Nephron (organoid): ENCODE data around the gene CFAP46.

Experiments
- H3K27ac Mint-ChIP-seq, 3 experiments: 2 replicates each; pipeline ENCODE4 v1.8.0; 2020; ENCODE audit warnings: mixed read lengths in 3 of 3, mild to moderate bottlenecking in 2 of 3, moderate library complexity in 1 of 3
- H3K27me3 Mint-ChIP-seq: 2 replicates; pipeline ENCODE4 v1.8.0; 2021; ENCODE audit warnings: low read depth, mild to moderate bottlenecking, moderate library complexity, mixed read lengths
- H3K36me3 Mint-ChIP-seq: 2 replicates; pipeline ENCODE4 v1.8.0; 2020; ENCODE audit warnings: low read depth, mixed read lengths
- H3K4me1 Mint-ChIP-seq: 2 replicates; pipeline ENCODE4 v1.8.0; 2020; ENCODE audit warnings: mixed read lengths
- H3K4me3 Mint-ChIP-seq, 3 experiments: 2 replicates each; pipeline ENCODE4 v1.8.0; 2020; ENCODE audit warnings: mild to moderate bottlenecking in 3 of 3, mixed read lengths in 3 of 3, moderate library complexity in 2 of 3
- H3K9me3 Mint-ChIP-seq: 2 replicates; pipeline ENCODE4 v1.8.0; 2020; ENCODE audit warnings: mixed read lengths
- TF ChIP-seq, protein P1 (sequence below), 3 experiments: fragments of 200-600 bp; sonication (generic); IDR thresholded peaks; one replicate each; pipeline ENCODE4 v1.5.0; 2021; ENCODE audit warnings: antibody characterized with exemption in 3 of 3; ENCODE audit not compliant: unreplicated experiment in 3 of 3

Gene CFAP46

GRCh38 chr10:132972986-132973902, 30.9 kb upstream of the CFAP46 start:
- Mint-ChIP-seq H3K4me1 (peaks cover 13% of the 10 kb centered on the region), H3K27ac (no peak overlapping the region), H3K4me3 (no peak overlapping the region), H3K36me3 (no peaks in the 10 kb centered on the region), H3K9me3 (peaks cover 3% of the 10 kb centered on the region), H3K27me3 (peaks cover 41% of the 10 kb centered on the region)
- TF ChIP-seq, protein P1, sequence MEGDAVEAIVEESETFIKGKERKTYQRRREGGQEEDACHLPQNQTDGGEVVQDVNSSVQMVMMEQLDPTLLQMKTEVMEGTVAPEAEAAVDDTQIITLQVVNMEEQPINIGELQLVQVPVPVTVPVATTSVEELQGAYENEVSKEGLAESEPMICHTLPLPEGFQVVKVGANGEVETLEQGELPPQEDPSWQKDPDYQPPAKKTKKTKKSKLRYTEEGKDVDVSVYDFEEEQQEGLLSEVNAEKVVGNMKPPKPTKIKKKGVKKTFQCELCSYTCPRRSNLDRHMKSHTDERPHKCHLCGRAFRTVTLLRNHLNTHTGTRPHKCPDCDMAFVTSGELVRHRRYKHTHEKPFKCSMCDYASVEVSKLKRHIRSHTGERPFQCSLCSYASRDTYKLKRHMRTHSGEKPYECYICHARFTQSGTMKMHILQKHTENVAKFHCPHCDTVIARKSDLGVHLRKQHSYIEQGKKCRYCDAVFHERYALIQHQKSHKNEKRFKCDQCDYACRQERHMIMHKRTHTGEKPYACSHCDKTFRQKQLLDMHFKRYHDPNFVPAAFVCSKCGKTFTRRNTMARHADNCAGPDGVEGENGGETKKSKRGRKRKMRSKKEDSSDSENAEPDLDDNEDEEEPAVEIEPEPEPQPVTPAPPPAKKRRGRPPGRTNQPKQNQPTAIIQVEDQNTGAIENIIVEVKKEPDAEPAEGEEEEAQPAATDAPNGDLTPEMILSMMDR (IDR thresholded peaks at IDR 0.05; ENCODE audit: unreplicated experiment in 3 of 3) = no peak

- Mint-ChIP-seq H3K27me3 (peaks cover 39% of the 10 kb centered on the region), H3K27ac (no peak overlapping the region), H3K9me3 (peaks cover 3% of the 10 kb centered on the region), H3K4me1 (peaks cover 13% of the 10 kb centered on the region), H3K36me3 (no peaks in the 10 kb centered on the region), H3K4me3 (no peak overlapping the region)
- TF ChIP-seq, protein P1 (IDR thresholded peaks at IDR 0.05; ENCODE audit: unreplicated experiment in 3 of 3) = no peak
Measured at GRCh38 chr10:132972149-132972985, 30.0 kb upstream of the CFAP46 start.

DNA sequence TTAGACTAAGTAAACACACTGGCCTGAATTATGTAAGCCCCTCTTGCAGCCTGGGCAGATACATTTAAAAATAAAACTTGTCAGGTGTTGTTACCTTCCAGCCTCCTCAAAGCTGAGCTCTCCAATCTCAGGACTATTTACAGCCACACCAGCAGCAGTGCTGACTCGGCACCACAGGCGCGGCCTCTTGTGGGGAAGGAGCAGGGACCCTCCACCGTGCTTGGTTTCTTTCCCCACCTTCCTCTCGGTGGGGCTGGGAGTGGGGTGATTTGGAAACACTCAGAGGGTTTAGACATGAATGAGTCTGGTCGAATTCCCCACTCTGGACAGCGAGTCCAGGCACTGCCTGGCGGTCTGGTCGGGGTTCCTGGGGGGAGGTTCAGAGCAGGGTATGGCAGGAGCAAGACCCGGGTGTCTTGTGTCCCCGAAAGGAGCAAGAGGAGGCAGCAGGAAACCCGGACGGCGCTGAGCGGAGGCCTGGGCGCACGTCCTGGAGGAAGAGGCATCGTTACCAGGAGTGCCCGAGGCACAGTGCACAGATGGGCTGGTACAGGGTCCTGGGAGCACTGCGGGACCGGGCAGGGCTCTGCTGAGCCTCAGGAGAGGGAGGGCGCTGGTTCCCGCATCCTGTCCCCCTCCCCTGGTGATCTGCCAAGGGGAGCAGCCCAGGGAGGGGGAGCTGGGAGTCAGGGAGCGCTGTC, 29.2 kb upstream of the CFAP46 start:
- H3K27me3 Mint-ChIP-seq = peaks cover 36% of the 10 kb centered on the region
- no peaks in the 10 kb centered on the region for H3K36me3 Mint-ChIP-seq
- H3K4me3 Mint-ChIP-seq = no peak overlapping the region
- peaks cover 3% of the 10 kb centered on the region for H3K9me3 Mint-ChIP-seq
- TF ChIP-seq, protein P1 (IDR thresholded peaks at IDR 0.05; ENCODE audit: unreplicated experiment in 3 of 3) = no peak
- peaks cover 13% of the 10 kb centered on the region for H3K4me1 Mint-ChIP-seq
- no peak overlapping the region for H3K27ac Mint-ChIP-seq

DNA sequence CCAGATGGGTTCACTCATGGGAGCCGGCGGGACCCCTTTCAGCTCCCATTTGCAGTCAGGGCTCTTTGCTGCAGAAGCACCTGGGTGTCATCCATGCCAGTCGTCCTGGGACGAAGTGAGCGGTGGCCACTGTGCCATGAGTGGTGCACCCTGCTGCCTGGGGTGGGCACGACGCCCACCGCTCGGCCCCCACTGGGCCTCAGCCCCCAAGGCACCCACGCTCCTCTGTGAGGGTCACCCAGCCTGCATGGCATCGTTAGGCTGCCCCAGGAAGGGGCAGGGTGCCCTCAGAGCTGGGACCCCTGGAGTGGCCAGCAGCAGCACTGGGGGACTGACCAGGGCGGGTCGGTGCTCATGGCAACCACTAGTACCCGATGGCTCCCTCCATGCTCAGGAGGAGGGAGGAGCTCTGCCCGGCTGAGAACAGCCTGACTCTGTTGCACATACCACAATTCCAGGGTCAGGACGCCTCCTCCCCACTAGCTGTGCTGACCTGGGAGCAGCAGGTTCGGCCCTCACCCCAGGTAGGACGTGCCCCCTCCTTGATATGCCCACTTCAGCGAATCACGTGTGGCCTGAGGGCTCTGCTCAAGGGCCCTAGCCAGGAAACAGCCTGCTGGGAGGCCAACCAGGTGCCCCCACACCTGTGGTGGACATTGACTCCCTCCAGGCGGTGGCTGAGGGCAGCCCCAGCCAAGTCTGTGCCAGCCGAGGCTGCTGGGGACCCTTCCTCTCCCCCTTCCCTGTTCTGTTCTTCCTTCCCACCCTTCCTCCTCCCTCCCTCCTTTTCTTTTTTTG, 28.5 kb upstream of the CFAP46 start:
- Mint-ChIP-seq H3K36me3 (no peaks in the 10 kb centered on the region), H3K9me3 (peaks cover 3% of the 10 kb centered on the region), H3K4me1 (peaks cover 11% of the 10 kb centered on the region), H3K27me3 (peaks cover 40% of the 10 kb centered on the region), H3K27ac (no peak overlapping the region), H3K4me3 (no peak overlapping the region)
- TF ChIP-seq, protein P1 (IDR thresholded peaks at IDR 0.05; ENCODE audit: unreplicated experiment in 3 of 3) = no peak

DNA sequence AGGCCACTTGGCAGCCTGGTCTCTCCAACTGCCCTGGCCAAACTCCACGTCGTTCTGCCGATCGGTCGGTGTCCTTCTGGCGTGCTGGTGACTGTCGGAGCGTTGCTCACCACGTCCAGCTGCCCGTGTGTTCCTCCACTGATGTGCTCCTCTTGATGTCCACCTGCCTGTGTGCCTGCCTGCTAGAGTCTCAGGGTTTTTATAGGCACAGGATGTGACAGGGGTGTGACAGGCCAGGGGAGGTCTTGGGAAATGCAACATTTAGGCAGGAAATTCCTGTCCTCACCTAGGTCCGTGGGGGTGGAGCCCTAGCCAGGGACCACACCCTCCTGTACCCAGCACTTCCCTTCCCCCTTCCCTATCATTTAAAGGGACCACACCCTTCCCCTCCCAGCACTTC, 25.2 kb upstream of the CFAP46 start:
- no peak overlapping the region for H3K27ac Mint-ChIP-seq
- H3K4me3 Mint-ChIP-seq = no peak overlapping the region
- TF ChIP-seq, protein P1 (IDR thresholded peaks at IDR 0.05; ENCODE audit: unreplicated experiment in 3 of 3) = no peak
- no peaks in the 10 kb centered on the region for H3K36me3 Mint-ChIP-seq
- H3K27me3 Mint-ChIP-seq = peaks cover 43% of the 10 kb centered on the region
- peaks cover 3% of the 10 kb centered on the region for H3K9me3 Mint-ChIP-seq
- peaks cover 10% of the 10 kb centered on the region for H3K4me1 Mint-ChIP-seq
